ENCODE data around the gene ARHGAP1.
A peak's percentile ranks its signal among the peaks of the same experiment; 100 is the strongest.
"Not testable (repeated sequence)": the region's sequence is repeated elsewhere in the genome, so short reads cannot be mapped to it uniquely, and the experiment has no call there.

ARHGAP1 gene

DNA sequence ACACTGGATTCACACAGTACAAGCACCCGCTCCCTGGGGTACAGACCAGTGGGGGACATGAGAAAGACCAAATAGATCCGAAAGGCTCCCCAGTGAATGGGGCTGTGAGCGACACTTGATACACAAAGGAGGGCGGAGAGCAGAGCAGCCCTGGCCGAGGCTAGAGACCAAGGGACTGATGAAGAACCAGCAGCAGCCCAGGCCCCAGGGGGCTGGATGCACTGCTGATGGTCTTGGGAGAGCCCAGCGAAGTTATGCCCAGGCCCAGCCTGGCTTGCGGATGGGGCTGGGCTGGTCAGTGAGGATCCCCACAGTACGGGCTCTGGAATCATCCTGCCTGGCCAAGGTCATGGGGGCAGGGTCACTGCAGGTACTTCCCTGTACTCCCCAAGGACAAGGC lies 23.2 kb downstream of the ARHGAP1 start:
- H3K27me3 Mint-ChIP-seq (ENCODE audit: low read depth) = no peaks in the 10 kb centered on the region
- no peak overlapping the region for H3K27ac Mint-ChIP-seq
- H3K9me3 Mint-ChIP-seq = no peaks in the 10 kb centered on the region
- H3K4me1 Mint-ChIP-seq (ENCODE audit: low read depth) = peaks cover 25% of the 10 kb centered on the region
- H3K36me3 Mint-ChIP-seq (ENCODE audit: low read depth) = peaks cover 34% of the 10 kb centered on the region
- H3K4me3 Mint-ChIP-seq = no peak overlapping the region

DNA sequence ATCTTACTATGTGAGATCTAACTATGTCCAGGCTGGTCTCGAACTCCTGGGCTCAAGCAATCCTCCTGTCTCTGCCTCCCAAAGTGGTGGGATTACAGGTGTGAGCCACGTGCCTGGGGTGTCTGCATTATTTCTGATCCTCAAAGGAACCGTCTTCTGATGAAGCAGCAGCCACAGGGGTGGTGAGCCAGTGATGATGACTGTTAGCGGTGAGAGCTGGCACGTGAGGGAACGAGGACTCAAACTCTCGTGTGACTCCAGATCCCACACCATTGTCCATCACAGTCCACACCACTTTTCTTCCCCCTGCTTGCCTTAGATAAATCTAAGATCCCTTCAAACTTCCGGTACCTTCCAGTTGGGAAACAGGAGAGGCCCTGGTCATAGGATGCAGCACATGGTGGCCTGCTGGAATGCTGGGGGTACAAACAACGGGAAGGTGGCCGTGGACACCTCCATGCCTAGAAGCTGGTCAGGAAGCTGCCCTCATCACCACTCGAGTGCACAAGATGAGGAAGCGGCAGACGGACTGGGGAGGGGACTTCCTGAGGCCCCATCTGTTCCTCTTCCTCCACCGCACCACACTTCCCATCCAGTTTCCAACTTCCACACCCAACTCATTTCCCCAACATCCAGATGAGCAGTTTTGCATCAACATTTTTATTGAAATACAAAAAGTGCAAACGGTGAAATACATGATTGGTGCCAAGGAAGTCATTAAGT lies 23.8 kb downstream of the ARHGAP1 start:
- Mint-ChIP-seq H3K27ac (peak overlapping the region; percentile 51), H3K9me3 (no peaks in the 10 kb centered on the region), H3K4me3 (no peak overlapping the region), H3K27me3 (ENCODE audit: low read depth) (no peaks in the 10 kb centered on the region), H3K36me3 (ENCODE audit: low read depth) (peaks cover 40% of the 10 kb centered on the region), H3K4me1 (ENCODE audit: low read depth) (peaks cover 31% of the 10 kb centered on the region)

DNA sequence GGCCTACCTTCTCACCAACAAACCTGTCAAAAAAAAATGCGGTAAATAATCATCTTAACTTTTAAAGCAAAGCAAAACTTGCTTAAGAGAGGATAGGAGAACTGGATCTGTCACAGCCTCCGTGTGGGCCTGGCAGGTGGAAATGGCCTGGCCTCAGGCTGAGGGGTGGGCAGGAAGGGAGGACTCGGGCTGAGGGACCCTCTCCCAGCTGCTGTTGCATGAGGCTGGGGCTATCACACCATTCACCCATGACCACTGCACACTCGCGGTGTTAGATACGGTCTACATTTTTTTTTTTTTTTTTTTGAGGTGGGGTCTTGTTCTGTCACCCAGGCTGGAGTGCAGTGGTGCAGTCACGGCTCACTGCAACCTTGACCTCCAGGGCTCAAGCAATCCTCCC lies 24.5 kb downstream of the ARHGAP1 start:
- H3K4me1 Mint-ChIP-seq (ENCODE audit: low read depth) = peaks cover 38% of the 10 kb centered on the region
- no peaks in the 10 kb centered on the region for H3K9me3 Mint-ChIP-seq
- no peak overlapping the region for H3K4me3 Mint-ChIP-seq
- H3K27me3 Mint-ChIP-seq (ENCODE audit: low read depth) = no peaks in the 10 kb centered on the region
- H3K36me3 Mint-ChIP-seq (ENCODE audit: low read depth) = peaks cover 43% of the 10 kb centered on the region
- H3K27ac Mint-ChIP-seq = no peak overlapping the region

DNA sequence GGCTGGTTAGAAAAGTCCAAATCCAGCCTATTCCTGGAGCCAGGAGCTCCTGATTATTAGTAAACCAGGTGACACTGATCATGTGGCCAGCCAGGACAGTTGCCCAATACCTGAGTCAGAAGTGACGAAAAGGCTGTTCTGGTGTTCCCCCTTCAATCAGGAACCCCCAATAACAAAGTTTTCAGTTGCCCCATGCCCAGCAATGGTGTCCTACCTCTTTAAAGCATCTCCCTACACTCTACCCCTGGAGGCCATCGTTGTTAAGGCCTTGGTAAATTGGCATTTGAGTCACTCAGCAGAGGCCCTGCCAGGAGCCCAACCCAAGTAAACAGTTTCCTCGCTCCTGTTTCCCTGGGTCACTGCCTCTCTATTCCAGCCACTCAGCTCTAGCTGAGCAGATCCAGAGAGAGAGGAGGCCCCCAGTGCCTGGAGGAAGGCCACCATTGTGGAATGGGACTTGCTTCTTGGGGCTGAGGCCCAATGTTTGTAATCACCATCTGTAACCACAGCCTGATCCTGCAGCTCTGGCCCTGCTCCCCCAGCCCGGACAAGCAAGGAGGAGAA lies 25.0 kb downstream of the ARHGAP1 start:
- Mint-ChIP-seq H3K27ac (peak overlapping the region; percentile 78), H3K27me3 (ENCODE audit: low read depth) (no peaks in the 10 kb centered on the region), H3K4me1 (ENCODE audit: low read depth) (peaks cover 42% of the 10 kb centered on the region), H3K36me3 (ENCODE audit: low read depth) (peaks cover 40% of the 10 kb centered on the region), H3K9me3 (no peaks in the 10 kb centered on the region), H3K4me3 (no peak overlapping the region)

DNA sequence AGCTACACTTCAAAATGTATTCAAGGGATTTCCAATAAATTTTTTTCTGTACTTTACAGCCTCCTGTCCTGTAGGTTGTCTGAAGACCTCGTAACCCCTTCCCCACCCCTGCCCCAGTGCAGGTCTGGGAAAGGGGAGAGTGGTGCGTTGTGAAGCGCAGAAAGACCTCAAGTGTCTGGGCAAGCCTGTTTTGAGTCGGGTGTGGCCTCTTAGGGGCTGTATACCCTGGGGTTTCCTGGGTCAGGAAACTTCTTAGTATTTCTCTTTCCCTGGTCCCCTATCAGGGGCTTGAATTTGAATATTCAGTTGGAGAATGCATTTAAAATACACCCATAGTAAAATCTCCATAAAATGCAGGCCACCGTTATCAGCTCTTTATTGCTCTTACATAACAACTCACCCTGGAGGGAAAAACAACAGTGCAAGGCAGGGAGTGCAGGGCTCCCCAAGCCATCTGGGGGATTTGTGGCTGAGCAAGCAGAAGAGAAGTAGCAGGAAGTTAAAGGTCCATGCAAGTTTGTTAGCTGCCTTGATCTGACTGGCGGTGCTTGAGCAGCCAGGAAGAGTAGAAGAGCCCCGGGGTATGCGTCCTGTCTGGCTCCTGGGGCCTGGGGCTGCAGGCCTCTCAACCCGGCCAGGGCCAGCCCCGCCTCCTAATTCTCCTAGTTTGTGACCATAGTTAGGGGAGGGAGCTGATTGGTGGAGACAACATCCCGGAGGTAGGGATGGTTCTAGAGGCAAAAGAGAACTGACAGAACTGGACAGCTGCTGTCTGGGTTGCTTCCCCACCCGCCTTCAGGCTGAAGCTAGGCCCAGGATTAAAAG lies 25.7 kb downstream of the ARHGAP1 start:
- H3K4me1 Mint-ChIP-seq (ENCODE audit: low read depth) = peaks cover 44% of the 10 kb centered on the region
- H3K36me3 Mint-ChIP-seq (ENCODE audit: low read depth) = peaks cover 42% of the 10 kb centered on the region
- peak overlapping the region; percentile 78 for H3K27ac Mint-ChIP-seq
- H3K4me3 Mint-ChIP-seq = no peak overlapping the region
- H3K27me3 Mint-ChIP-seq (ENCODE audit: low read depth) = no peaks in the 10 kb centered on the region
- H3K9me3 Mint-ChIP-seq = no peaks in the 10 kb centered on the region

DNA sequence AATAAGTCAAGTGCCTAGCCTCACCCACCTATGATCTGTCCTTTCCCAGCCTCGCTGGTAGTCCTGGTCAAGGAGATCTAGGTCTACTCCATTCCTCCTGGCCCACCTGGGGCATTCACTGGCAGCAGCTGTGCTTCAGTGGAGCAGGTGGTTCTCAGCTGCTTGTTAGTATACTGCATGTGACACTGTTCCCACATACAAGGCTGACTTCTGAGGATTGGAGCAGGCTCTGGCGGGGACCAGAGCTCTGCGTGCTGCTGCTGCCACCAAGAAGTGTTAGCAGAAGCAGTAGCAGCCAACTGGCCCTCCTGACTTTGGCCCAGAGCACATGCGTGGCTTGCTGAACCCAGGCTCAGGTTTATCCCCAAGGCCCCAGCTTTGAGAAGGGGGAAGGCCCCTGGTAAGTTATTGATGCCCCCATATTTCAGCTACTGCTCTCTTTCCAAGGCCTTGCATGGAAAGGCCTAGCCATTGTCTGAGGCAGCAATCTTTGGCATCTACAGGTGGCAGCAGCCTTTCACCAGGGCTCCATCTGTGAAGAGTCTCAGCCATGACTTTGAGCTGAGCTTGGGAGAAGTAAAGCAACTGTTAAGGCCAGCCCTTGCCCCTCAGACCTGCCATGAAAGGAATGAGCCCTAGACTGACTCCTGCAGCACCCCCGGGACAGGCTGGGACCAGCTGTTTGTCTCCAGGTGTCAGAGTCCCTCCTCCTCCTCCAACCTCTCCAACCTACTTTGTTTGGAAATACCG lies 26.5 kb downstream of the ARHGAP1 start:
- H3K4me3 Mint-ChIP-seq = no peak overlapping the region
- peak overlapping the region; percentile 78 for H3K27ac Mint-ChIP-seq
- peaks cover 49% of the 10 kb centered on the region for H3K4me1 Mint-ChIP-seq (ENCODE audit: low read depth)
- H3K27me3 Mint-ChIP-seq (ENCODE audit: low read depth) = no peaks in the 10 kb centered on the region
- peaks cover 48% of the 10 kb centered on the region for H3K36me3 Mint-ChIP-seq (ENCODE audit: low read depth)
- H3K9me3 Mint-ChIP-seq = no peaks in the 10 kb centered on the region

DNA sequence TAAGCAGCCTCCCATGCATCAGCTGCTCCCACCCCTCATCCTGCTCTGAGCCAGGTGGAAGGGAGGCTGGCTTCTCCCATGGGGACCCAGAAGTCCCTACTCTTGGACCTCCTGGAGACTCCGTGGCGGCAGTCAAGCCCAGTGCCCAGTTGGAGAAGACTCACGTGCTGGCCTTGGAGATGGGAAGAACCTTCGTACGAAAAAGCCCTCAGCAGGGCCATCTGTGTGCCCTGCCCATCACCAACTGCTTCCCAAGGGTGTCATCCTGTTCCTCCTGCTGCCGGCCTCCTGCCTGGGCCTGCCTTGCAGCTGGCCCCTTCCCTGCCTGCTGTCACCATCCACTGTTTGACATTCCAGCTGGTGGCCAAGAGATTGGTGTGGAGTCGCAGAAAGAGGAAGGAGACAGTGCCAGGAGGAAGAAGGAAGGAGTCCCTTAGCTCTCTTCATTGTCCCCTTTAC lies 28.0 kb downstream of the ARHGAP1 start:
- Mint-ChIP-seq H3K27me3 (ENCODE audit: low read depth) (no peaks in the 10 kb centered on the region), H3K27ac (peak overlapping the region; percentile 86), H3K4me3 (no peak overlapping the region), H3K4me1 (ENCODE audit: low read depth) (peaks cover 49% of the 10 kb centered on the region), H3K9me3 (no peaks in the 10 kb centered on the region), H3K36me3 (ENCODE audit: low read depth) (peaks cover 46% of the 10 kb centered on the region)

DNA sequence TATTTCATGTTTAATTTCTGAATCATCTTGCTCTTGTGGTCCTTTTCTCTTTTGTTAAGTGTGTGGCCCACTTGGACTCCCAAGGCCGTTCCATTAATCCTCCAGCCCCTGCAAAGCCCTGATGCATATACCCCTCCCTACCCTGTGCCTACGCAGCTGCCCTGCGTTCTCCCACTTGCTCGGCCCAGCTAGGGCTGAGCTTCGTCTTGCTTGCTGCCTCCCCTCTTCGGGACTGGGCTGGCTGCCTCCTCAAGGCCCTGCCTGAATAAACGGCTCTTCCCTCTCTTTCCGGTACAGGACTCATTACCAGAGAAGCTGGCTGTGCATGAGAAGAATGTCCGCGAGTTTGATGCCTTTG lies 28.5 kb downstream of the ARHGAP1 start:
- Mint-ChIP-seq H3K4me1 (ENCODE audit: low read depth) (peaks cover 47% of the 10 kb centered on the region), H3K27ac (peak overlapping the region; percentile 84)

DNA sequence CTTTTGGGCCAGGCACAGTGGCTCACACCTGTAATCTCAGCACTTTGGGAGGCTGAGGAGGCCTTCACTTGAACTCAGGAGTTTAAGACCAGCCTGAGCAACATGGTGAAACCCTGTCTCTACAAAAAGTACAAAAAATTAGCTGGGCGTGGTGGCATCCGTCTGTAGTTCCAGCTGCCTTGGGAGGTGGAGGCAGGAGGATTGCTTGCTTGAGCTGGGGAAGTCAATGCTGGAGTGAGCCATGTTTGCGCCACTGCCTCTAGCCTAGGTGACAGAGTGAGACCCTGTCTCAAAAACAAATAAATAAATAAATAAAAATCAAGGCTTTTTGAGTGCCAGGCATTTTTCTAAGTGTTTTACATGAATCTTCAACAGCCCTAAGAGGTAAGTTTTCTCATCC lies 29.9 kb downstream of the ARHGAP1 start:
- peaks cover 43% of the 10 kb centered on the region for H3K4me1 Mint-ChIP-seq (ENCODE audit: low read depth)
- not testable (repeated sequence) for H3K27me3 Mint-ChIP-seq (ENCODE audit: low read depth); H3K4me3 Mint-ChIP-seq; H3K9me3 Mint-ChIP-seq
- H3K36me3 Mint-ChIP-seq (ENCODE audit: low read depth) = peaks cover 48% of the 10 kb centered on the region
- peak overlapping the region; percentile 84 for H3K27ac Mint-ChIP-seq

More for the DNA sequence above, 28.5 kb downstream of the ARHGAP1 start:
- Mint-ChIP-seq H3K9me3 (no peaks in the 10 kb centered on the region), H3K36me3 (ENCODE audit: low read depth) (peaks cover 47% of the 10 kb centered on the region), H3K27me3 (ENCODE audit: low read depth) (no peaks in the 10 kb centered on the region), H3K4me3 (peak overlapping the region; percentile 10)

DNA sequence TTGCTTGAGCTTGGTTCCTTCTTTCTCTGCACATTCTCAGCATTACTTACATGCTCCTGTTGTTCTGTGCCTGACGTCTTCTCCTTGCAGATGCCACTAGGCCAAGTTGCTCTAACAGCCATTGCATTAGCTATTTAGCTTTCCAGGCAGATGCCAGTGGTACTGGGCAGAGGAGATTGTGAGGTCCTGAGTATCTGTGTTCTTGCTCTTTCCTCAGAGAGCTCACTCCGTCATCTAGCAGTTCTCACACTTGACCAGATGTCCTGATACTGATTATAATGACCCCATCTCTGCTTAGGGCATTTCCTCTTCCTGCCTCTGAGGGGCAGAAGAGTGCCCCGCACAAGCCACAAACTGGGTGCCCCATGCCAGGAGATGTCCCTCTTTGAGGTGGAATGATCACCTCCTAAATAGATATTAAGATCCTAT lies 30.7 kb downstream of the ARHGAP1 start:
- Mint-ChIP-seq H3K27ac (peak overlapping the region; percentile 66), H3K4me1 (ENCODE audit: low read depth) (peaks cover 40% of the 10 kb centered on the region), H3K27me3 (ENCODE audit: low read depth) (no peaks in the 10 kb centered on the region), H3K4me3 (no peak overlapping the region), H3K36me3 (ENCODE audit: low read depth) (peaks cover 48% of the 10 kb centered on the region), H3K9me3 (no peaks in the 10 kb centered on the region)

DNA sequence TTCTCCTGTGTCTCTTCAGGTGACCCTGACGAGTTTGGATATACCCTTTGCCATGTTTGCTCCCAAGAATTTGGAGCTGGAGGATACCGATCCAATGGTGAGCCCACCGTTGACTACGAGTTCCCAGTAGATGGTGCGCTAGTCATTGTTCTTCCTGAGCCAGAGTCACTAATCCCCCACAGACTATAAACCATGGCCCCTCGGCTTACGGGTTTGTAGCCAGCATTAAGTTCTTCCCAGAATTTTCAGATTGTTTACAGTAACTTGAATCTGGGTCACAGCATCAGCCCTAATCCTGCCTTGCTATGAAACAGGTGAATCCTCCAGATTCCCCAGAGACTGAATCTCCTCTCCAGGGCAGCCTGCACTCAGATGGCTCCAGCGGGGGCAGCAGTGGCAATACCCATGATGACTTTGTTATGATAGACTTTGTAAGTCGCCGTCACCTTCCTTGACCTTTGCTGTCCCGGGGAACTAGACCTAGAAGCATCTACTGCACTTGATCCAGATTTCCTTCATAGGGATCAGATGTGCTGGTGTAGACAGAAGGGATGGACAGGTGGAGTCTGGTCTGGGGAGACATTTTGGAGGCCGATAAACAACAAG lies 31.8 kb downstream of the ARHGAP1 start:
- H3K27ac Mint-ChIP-seq = peak overlapping the region; percentile 36
- H3K9me3 Mint-ChIP-seq = no peaks in the 10 kb centered on the region
- peaks cover 47% of the 10 kb centered on the region for H3K36me3 Mint-ChIP-seq (ENCODE audit: low read depth)
- H3K4me3 Mint-ChIP-seq = no peak overlapping the region
- H3K4me1 Mint-ChIP-seq (ENCODE audit: low read depth) = peaks cover 34% of the 10 kb centered on the region
- H3K27me3 Mint-ChIP-seq (ENCODE audit: low read depth) = no peaks in the 10 kb centered on the region

DNA sequence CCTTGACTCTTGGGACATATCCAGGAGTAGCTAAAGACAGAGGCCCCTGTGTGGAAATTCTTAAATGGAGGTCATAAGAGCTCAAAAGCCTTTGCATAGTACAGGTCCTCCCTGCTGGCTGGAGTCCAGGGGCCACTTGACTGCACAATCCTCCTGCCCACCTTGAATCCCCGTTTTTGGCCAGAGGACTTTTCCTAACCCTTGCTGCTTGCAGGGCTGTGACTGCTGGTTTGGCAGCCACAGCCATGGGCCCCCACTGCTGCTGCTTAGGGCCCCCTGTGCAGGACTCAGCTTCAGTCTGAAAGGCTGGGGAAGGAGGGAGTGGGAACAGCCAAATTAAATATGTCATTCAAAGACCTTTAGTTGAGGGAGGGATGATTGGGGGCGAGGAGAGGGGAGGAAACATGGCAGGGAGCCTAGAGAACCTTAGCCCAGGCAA lies 33.4 kb downstream of the ARHGAP1 start:
- peaks cover 23% of the 10 kb centered on the region for H3K4me1 Mint-ChIP-seq (ENCODE audit: low read depth)
- no peaks in the 10 kb centered on the region for H3K27me3 Mint-ChIP-seq (ENCODE audit: low read depth)
- peaks cover 43% of the 10 kb centered on the region for H3K36me3 Mint-ChIP-seq (ENCODE audit: low read depth)
- H3K4me3 Mint-ChIP-seq = no peak overlapping the region
- no peak overlapping the region for H3K27ac Mint-ChIP-seq
- no peaks in the 10 kb centered on the region for H3K9me3 Mint-ChIP-seq

DNA sequence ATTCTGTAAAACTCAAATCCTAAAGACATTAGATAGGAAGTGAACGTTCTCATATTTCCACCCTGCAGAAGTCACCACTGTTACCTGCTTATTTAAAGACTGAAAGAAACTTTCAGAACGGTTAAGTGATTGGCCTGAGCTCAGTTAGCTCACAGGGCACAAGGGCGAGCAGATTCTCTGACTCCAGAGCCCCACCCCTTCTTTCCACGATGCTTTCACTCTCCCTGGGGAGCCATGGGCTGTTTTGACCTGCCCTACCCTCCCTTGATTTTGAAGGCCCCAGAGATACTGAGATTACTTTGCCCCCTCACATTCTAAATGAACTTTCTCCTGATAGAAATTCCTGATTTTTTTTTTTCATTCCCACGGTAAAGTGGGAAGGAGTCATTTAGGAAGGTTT lies 33.9 kb downstream of the ARHGAP1 start:
- H3K27ac Mint-ChIP-seq = no peak overlapping the region
- peaks cover 17% of the 10 kb centered on the region for H3K4me1 Mint-ChIP-seq (ENCODE audit: low read depth)
- no peaks in the 10 kb centered on the region for H3K9me3 Mint-ChIP-seq
- peaks cover 39% of the 10 kb centered on the region for H3K36me3 Mint-ChIP-seq (ENCODE audit: low read depth)
- H3K27me3 Mint-ChIP-seq (ENCODE audit: low read depth) = no peaks in the 10 kb centered on the region
- H3K4me3 Mint-ChIP-seq = no peak overlapping the region

DNA sequence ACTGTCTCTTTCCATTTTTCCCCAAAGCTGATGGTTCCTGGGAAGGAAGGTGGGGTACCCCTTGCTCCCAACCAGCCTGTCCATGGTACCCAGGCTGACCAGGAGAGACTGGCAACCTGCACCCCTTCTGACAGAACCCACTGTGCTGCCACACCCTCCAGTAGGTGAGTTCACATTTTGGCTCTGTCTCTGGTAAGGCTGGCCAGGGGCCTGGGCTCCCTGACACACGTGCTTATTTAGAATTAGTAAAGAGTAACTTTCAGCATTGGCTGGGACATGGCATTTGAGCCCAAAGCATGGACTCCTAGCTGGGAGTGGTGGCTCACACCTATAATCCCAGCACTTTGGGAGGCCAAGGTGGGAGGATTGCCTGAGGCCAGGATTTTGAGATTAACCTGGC lies 35.1 kb downstream of the ARHGAP1 start:
- Mint-ChIP-seq H3K4me3 (no peak overlapping the region), H3K27me3 (ENCODE audit: low read depth) (no peaks in the 10 kb centered on the region), H3K9me3 (no peaks in the 10 kb centered on the region), H3K27ac (no peak overlapping the region), H3K4me1 (ENCODE audit: low read depth) (peaks cover 7% of the 10 kb centered on the region), H3K36me3 (ENCODE audit: low read depth) (peaks cover 36% of the 10 kb centered on the region)

Data from T-helper 1 cell treated with Interleukin-12 subunit alpha and Interleukin-12 subunit beta and Interleukin-4 antibody, amounts not matched to agents 30 μg/mL and 1 μg/mL, for 36 hours (primary cell).